ENCODE results near the gene HSD3B7.

The HSD3B7 gene

DNA sequence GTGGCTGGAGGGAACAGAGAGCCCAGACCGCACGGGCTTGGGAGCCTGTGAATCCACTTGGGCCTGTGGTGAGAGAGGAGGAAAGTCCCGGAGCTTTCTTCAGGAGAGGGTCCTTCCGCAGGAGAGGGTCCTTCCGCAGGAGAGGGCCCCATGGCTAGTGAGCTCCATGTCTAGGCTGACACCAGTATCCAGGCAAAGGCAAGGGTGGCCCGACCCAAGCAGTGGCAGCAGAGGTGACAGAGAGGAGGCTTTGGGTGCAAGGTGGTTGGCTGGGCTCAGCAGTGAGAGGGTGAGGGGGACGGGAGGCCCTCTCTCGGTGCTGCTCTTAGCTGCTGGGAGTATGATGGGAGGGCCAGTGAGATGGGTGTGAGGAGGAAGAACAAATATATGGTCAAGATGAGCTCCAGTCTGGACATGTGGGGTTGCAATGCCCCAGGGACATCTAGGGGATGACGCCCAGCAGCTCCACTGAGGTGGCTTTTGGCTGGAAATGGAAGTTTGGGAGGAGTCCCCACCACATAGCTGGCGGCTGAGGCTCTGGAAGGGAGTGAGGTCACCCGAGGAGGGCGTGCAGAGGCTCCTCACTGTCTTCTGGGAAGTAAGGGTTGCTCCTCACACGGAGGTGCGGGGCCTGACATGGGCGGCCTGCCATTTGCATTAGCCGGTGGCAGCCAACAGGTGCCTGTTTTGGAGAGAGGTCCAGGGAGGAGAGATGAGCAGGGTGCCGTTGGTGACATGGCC is 2.3 kb upstream of the HSD3B7 start:
- DNase-seq (ENCODE audit: low spot score): no peak

GRCh38 chr16:30983289-30983889 is 1.6 kb upstream of the HSD3B7 start:
- DNase-seq (ENCODE audit: low spot score): no peak

GRCh38 chr16:30983898-30984610 is 953 bp upstream of the HSD3B7 start:
- DNase-seq (ENCODE audit: low spot score): no peak

DNA sequence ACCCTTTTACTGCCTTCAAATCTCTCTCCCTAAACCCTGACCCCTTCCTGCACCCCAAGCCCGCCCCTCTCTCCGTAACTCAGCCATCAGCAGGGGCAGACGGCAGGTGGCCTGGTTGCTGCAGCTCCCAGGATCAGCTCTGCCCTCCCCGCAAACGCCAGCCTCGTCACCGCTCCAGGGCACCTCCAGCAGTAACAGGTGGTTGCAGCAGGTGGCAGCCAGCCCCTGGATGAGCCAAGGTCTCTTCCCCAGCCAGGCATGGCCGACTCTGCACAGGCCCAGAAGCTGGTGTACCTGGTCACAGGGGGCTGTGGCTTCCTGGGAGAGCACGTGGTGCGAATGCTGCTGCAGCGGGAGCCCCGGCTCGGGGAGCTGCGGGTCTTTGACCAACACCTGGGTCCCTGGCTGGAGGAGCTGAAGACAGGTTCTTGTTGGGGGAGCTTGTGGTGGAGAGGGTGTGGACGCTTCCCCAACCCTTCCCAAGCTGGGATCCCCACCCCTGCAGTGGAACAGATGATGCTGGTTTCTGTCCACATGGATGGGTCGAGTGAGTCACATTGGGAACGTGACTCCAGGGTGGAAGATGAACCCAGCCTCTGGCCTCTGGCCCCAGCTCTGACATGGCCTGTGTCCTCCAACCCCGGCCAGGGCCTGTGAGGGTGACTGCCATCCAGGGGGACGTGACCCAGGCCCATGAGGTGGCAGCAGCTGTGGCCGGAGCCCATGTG is 558 bp downstream of the HSD3B7 start:
- DNase-seq (ENCODE audit: low spot score): no peak

DNA sequence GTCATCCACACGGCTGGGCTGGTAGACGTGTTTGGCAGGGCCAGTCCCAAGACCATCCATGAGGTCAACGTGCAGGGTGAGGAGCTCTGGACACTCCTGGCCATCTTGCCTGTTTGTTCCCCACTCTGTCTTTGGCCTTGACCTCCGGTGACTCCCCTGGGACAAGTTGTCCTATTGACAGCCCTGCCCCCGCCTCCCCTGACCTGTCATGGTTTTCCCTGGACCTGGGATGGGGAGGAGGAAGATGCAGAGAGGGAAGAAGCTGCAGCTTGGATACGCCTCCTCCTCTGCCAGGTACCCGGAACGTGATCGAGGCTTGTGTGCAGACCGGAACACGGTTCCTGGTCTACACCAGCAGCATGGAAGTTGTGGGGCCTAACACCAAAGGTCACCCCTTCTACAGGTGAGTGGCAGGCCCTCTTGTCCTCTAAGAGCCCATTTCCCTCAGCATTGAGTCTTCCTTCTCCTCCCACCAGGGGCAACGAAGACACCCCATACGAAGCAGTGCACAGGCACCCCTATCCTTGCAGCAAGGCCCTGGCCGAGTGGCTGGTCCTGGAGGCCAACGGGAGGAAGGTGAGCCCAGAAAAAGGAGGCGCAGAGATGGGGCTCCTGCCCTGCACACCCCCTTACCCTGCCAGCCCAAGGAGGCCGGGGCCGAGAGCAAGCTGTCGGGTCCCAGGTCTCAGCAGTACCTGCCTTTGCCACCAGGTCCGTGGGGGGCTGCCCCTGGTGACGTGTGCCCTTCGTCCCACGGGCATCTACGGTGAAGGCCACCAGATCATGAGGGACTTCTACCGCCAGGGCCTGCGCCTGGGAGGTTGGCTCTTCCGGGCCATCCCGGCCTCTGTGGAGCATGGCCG is 1.4 kb downstream of the HSD3B7 start:
- no peak for DNase-seq (ENCODE audit: low spot score)

DNA sequence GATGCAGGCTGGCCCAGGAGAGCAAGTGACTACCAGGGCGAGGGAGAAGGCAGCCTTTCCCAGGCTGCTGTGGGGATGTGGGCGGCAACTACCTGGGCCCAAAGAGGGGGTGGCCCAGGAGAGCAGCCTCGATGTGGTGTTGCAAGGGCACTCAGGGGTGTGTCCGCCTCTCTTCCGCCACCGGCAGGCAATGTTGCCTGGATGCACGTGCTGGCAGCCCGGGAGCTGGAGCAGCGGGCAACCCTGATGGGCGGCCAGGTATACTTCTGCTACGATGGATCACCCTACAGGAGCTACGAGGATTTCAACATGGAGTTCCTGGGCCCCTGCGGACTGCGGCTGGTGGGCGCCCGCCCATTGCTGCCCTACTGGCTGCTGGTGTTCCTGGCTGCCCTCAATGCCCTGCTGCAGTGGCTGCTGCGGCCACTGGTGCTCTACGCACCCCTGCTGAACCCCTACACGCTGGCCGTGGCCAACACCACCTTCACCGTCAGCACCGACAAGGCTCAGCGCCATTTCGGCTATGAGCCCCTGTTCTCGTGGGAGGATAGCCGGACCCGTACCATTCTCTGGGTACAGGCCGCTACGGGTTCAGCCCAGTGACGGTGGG is 2.7 kb downstream of the HSD3B7 start:
- no peak for DNase-seq (ENCODE audit: low spot score)

DNA sequence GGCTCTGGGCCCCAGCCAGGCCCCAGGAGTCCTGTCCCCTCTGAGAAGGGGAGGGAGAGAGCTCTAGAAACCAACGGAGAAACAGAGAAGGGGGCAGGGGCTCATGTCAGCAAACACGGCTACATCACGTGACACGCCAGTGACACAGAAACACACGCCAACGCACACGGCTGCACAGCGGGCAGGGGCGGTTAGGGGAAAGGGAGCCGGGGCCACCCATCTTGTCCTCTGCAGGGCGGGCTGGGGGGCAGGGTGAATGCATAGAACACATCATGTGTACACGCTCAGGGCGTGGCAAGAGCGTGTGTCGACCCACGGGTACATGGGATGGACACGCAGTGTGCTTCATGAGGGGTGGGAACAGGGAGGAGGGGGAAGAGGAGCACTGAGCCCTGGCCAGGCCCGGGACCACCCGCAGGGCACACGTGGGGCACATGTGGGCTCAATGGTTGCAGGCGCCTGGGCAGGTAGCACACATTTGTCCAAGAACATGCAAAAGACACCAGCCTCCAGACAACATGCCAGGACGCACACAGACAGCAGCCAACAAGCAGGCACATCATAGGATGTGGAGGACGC is 4.6 kb downstream of the HSD3B7 start:
- DNase-seq (ENCODE audit: low spot score): no peak

GRCh38 chr16:30990105-30990504 is 5.1 kb downstream of the HSD3B7 start:
- no peak for DNase-seq (ENCODE audit: low spot score)

- no peak for DNase-seq (ENCODE audit: low spot score)
Measured at GRCh38 chr16:30991052-30991451, 6.0 kb downstream of the HSD3B7 start.

GRCh38 chr16:30992276-30992780 is 7.3 kb downstream of the HSD3B7 start:
- DNase-seq (ENCODE audit: low spot score): no peak

DNA sequence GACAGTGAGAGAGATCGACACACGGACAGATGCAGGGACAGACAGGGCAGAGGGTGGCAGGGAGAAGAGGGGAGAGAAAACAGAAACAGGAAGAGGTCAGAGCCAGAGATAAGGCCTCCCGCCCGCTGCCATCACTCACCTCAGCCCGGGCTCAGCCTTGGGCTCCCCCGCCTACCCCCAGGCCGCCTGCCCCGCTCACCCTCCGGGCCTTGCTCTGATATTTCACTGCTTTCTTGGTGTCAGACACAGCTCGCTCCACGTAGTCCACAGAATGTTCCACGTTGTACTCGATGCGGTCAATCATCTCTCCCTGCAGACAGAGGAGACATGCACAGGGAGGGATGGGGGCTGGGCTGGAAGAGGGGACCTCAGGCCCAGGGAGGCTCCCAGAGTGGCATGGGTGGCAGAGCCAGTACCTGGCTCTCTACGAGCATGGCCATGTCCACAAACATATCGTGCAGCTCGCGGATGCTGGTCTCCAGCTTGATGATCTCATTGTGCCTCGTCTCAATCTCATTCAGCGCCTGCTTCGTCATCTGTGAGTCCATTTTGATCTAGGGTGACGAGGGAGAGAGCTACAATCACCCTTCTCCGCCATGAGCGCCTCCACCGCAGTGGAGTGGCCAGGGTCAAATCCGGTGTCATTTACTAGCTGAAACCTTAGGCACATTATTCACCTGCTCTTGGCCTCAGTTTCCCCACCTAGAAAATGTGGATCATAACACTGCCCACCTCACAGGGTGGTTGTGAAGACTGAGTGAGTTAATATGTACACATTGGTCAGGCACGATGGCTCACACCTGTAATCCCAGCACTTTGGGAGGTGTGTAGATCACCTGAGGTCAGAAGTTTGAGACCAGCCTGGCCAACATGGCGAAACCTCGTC is 8.2 kb downstream of the HSD3B7 start:
- DNase-seq (ENCODE audit: low spot score): no peak

DNA sequence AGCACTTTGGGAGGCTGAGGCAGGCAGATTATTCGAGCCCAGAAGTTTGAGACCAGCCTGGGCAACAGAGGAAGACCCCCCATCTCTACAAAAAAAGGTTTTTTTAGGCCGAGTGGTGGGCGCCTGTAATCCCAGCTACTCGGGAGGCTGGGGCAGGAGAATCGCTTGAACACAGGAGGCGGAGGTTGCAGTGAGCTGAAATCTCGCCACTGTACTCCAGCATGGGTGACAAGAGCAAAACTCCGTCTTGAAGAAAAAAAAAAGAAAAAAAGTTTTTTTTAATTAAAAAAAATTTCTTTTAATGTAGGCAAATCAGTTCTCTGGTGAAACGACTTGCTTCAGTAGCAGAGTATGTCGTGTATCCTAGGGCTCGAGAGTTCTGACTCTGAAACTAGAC is 10.9 kb downstream of the HSD3B7 start:
- DNase-seq (ENCODE audit: low spot score): no peak

DNA sequence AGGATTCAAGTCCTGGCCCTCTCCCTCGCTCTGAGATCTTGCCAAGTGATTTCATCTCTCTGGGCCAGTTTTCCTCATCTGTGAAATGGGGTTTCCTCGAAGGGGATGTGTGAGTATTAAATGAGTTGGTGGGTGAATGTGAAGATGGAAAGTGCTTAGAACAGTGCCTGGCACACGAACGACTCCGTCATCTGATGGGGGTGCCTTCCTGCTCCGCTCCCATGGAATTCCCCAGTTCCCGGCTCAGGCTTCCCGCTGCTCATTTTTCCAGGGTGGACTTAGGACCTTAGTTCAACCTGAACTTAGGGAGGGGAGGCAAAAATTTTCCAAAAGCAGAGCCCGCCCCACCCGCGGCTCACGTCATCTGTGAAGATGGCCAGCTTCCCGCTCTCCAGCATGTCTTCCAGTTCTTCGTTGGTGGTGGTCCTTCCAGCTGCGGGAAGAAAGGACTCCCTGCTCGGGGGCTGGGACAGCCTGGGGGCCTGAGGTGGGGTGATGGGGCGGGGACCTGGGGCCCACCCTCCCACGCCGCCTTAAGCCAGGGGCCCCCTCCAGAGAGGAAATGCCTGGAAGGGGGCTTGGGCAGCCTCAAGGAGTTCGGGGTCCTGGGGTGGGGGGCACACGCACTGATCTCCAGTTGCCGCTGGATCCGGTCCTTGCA is 11.4 kb downstream of the HSD3B7 start:
- DNase-seq (ENCODE audit: low spot score): no peak

GRCh38 chr16:30996985-30997724 is 12.1 kb downstream of the HSD3B7 start:
- peak; percentile 85 for DNase-seq (ENCODE audit: low spot score)

- no peak for DNase-seq (ENCODE audit: low spot score)
Measured at GRCh38 chr16:30997725-30998711, 13.0 kb downstream of the HSD3B7 start.

DNA sequence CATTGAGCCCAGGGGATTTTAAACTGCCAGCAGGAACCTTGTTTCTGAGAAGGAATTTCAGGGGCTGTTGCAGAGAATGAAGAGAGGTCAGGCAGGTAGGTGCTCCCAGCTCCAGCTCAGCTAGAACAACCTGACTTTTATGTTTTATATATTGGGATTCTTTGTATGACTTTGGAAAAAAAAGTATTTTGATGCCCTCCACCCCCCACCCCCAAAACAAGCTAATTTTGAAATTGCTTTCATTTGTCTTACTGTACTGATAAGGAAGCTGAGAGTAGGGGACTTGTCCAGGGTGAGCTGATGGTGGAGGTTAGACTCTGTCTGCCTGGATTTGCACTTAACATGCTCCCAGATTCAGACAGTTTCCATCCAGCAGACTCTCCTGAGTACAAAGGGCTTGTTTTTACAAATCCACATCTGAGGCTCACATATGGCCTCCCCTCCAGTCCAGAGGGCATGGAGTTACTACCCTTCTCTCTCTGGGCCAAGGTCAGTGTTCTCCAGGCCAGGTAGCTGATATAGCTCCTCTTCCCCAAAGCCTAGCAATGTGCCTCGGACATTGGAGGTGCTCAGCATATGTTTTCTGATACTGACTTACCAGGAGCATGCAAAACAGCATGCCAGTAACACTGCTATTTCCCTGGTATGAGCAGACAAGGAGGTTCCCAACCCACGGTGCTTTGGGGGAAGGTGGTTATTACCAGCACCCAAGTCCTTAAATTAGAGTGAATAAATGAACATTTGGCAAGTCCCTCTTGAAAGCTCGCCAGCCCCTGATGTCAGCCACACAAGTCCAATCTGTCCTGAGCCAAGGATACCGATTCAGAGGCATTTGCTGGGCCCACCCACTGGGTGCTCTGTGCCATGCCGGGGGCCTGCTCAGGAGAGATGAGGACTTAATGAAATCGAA is 14.1 kb downstream of the HSD3B7 start:
- DNase-seq (ENCODE audit: low spot score): no peak

Data from left forelimb (tissue), 1 donor.